Measurements from ENCODE around the gene PPAN.

PPAN gene

DNA sequence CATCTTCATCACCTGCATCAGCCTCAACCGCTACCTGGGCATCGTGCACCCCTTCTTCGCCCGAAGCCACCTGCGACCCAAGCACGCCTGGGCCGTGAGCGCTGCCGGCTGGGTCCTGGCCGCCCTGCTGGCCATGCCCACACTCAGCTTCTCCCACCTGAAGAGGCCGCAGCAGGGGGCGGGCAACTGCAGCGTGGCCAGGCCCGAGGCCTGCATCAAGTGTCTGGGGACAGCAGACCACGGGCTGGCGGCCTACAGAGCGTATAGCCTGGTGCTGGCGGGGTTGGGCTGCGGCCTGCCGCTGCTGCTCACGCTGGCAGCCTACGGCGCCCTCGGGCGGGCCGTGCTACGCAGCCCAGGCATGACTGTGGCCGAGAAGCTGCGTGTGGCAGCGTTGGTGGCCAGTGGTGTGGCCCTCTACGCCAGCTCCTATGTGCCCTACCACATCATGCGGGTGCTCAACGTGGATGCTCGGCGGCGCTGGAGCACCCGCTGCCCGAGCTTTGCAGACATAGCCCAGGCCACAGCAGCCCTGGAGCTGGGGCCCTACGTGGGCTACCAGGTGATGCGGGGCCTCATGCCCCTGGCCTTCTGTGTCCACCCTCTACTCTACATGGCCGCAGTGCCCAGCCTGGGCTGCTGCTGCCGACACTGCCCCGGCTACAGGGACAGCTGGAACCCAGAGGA lies 7.9 kb downstream of the PPAN start:
- DNase-seq, result no peak

DNA sequence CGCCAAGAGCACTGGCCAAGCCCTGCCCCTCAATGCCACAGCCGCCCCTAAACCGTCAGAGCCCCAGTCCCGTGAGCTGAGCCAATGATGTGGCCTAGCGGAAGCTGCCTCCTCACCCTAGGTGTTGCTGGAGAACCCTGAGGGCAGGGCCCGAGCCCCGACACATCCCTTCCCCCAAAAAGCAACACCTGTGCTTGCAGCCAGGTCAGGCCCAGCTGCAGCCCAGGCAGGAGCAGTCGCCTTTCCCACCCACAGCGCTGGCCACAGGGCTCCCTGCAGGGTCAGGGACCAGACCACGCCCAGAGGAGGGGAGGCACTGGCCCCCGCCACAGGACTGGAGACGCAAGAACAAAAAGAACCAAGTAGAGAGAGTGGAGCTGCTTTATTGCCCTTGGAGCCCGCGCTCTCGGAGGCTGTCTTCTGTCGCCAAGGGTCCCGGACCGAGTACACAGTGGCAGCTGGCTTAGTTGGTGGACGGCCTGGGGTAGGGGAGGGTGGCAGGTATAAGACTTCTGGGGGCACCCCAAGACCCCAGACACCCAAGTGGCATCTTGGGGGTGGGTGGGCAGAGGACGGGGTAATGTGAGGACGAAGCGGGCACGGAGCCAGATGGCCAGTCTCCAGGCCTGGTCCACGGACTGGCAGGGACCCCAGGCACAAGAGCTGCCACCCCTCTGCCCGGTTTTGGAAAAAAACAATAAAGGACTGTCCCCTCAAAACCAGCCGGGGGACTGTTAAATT lies 8.7 kb downstream of the PPAN start:
- DNase-seq, result no peak

DNA sequence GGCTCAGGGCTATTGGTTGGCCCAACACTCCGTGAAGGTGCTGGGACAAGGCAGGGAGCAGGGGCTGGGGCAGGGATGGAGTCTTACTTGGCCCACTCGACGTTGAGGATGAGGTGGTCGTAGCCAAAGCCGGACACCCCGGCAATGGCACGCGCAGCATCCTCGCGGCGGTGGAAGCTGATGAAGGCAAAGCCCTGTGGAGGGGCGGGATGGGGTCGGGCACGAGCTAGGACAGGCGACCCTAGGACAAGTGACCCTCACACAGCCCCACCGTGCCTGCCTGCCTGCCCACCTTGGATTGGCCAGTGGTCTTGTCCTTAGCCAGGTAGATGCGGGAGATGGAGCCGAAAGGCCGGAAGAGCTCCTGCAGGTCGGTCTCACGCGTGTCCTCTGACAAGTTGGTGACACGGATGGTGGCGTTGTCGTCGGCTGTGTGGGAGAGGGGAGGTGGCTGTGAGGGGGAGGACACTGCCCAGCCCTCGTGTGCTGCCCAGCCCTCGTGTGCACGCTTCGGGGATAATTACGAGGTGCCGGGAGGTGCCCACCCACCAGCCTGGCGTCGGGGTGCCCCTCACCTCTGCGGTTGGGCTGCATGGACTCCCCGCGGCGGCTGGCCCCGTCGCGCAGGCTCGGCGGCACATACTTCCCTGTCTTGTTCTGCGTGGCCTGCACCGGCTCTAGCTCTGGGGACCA lies 9.4 kb downstream of the PPAN start:
- DNase-seq, result no peak

DNA sequence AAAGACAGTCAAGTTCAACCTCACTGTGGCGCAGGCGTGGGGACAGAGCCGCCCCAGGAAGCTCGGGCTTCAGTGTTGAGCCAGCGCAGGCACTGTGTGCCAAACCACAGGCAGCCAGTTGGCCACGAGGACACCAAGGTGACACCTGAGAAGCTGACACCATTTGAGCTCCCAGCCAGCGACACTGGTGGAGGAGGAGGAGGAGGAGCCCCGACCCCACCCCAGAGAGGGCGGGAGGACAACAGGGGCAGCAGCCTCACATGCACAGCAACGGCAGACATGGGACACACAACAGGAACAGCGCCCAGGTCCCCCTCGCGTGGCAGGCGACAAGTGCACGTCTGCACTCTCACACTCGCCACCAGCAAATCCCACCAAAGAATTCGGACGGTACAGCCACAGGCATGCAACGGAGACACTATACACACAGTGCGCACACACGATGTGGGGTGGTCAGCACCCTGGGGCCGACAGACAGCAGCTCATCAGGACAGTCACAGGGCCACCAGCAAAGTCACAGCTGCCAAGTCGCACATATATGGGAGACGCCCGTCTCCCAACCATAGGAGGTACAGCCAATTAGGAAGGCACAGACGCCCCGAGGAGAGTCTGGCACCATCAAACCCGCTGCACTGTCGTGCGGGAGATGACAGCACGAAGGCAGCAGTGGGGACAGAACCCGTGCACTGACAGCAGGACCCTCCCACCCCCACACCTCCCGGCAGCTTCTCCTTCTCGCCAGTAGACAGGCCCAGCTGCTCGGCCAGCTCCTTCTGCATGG lies 10.1 kb downstream of the PPAN start:
- no peak for DNase-seq

DNA sequence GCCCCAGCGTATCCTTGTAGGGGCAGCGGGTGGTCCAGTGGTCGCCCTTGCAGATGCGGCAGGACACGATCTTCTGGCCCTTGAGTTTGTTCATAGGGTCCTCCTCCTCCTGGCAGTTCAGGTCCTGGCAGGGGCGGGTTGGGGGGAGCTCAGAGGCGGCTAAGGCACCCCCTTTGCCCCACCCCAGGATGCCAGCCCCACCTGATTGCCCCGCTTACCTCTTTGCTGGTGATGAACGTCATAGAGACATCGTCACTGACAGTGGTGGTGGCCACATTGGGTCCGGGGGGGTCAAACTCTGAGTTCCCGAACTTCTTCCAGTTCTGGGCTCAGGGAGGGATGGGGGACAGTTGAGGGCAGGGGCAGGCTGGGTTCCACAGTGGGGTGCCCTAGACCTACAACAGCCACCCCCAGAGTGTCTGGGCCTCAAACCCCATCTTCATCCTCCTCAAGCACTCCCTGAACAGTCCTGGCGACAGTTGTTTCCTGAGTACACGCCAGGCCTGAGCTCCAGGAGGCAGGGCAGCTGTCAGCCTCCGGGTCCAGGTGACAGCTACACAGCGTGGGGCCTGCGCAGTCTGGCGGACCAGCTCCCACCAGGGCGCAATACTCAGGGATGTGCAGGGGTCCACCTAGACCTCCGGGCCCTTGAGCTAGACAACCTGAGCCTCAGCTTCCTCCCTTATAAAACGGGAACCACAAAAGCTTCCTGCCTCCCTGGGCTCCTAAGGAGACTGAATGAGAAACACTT lies 10.9 kb downstream of the PPAN start:
- DNase-seq, result no peak

DNA sequence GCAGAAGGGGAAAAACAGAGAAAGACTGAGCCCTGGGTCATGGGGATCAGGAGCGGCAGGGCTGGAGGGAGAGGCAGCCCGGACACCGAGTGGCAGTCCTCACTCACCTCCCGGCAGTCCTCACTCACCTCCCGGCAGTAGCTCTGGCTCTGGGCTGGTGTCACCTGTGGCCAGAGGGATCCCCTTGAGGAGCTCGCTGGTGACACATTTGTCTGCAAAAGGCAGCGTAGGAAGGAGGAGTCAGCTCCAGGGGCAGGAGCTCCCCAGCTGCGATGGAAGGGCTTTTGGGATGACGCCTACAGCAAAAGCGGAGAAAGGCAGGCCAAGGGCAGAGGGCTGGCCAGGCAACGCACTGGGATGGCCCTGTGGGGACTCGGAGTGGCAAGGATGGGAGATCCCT lies 12.8 kb downstream of the PPAN start:
- DNase-seq, result no peak

DNA sequence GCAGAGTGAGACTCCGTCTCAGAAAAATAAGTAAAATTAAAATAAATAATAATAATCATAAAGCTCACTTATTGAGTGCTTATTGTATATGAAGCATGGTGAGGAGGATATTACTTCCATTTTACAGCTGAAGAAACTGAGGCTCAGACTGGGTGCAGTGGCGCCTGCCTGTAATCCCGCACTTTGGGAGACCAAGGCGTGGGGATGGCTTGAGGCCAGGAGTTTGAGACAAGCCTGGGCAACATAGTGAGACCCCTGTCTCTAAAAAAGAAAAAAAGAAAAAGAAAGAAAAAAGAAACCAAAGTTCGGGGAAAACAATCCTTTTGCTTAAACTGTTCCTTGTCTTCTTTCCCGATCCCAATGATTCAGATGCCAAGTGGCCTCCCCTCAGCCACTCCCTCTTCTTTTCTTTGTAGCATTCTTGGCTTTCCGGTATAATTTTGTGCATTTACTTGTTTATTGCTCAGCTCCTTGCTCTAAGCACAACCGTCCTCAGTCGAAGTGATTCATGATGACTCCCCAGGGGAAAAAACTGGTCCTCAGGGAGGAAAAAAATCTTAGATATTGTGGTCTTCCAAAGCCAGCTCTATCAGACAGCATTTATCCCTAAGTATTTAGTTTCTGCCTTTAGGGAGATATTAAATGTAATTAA lies 14.5 kb downstream of the PPAN start:
- DNase-seq, result peak; percentile 80

DNA sequence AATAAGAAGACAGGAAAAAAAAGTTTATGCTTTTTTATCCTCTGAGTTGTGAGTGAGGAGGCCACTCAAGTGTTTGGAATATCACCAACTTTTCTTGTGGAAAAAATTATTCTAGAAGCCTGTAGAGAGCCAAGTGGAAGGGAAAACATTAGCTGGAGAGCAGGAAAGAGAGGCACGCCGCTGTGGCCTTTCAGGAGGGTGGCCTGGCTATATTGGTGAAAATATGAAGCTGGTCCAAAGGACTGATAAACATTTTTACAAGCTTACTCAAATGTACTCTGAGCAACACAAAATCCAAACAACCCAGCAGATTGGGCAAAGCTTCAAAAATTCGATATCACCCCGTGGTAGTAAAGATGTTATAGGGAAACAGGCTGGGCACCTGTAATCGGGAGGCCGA lies 15.9 kb downstream of the PPAN start:
- DNase-seq, result peak; percentile 11

DNA sequence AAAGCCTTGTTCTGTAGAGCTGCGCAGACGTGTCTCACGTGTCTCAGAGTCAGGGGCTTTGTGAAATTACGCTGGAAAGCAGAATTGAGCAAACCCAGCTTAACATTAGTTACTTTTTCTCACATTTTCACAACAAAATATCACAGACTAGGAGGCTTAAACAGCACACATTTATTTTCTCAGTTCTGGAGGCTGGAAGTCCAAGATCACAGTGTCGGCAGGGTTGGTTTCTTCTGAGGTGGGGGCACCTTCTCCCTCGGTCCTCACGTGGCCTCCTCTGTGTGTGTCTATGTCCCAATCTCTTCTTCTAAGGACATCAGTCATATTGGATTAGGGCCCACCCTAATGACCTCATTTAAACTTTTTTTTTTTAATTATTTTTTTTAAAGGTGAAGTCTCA lies 18.3 kb downstream of the PPAN start:
- DNase-seq, result no peak

DNA sequence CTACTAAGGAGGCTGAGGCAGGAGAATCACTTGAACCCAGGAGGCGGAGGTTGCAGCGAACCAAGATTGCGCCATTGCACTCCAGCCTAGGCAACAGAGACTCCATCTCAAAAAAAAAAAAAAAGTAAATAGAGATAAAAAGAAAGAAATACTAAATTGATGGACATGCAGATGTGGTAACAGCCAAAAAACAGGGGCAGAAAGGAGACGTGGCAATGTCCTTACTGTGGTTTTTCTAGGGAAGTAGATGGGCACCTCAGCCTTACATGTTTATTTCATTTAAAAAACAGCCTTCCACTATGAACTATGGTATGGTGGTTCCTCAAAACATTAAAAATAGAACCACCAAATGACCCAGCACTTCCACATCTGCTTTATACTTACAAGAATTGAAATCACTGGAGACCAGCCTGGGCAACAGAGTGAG lies 20.1 kb downstream of the PPAN start:
- no peak for DNase-seq

DNA sequence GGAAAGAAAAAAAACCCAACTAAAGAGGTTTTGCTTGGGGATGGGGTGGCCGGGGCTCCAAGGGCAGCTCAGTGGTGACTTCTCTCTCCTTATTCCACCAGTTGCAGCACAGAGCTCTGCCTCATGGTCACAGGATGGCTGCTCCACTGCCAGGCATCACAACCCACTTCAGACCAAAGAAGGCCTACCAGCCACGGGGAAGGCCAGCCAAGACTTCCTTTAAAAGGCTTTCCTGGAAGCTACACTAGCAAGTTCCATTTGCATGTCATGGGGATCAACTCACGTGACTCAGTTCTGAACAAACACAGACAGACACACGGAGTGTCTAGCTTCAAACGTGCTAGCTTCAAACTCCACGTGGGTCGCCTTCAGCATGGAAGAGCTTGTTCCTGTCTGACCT lies 26.7 kb downstream of the PPAN start:
- no peak for DNase-seq

DNA sequence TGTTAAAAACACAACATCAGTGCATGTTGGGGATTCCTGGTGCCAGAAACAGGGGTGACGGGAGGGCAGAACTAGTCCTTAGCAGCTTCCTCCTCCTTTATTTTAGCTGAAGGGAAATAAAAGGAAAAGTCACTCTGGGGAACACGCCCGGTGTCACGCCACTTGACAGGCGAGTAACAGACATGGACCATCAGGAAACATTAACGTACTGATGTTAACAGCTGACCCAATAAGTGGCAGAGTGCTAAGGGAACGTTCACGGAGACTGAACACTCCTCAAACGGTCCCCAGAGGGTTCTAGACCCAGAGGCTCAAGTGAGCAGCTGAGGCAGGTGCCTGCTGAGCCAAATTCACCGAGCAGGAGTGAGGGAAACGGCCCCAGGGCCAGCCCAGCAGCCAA lies 27.4 kb downstream of the PPAN start:
- no peak for DNase-seq

DNA sequence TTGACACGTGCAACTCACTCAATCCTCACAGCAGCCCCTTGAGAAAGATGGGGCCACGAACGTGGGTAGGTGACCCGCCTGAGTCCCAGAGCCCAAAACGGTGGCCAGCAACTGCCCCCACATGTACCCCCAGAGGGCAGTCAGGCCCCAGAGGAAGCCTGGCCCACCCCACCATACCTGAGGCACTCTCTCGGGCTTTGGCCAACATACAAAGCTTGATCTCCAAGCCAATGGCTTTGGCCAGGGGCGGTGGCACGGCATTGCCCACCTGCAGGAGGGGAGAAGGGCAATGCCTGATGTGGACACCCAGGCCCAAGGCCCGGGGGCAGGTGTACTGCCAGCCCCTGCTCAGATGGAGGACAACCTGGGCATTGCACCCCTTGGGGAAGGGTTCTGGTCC lies 27.9 kb downstream of the PPAN start:
- DNase-seq, result no peak

DNA sequence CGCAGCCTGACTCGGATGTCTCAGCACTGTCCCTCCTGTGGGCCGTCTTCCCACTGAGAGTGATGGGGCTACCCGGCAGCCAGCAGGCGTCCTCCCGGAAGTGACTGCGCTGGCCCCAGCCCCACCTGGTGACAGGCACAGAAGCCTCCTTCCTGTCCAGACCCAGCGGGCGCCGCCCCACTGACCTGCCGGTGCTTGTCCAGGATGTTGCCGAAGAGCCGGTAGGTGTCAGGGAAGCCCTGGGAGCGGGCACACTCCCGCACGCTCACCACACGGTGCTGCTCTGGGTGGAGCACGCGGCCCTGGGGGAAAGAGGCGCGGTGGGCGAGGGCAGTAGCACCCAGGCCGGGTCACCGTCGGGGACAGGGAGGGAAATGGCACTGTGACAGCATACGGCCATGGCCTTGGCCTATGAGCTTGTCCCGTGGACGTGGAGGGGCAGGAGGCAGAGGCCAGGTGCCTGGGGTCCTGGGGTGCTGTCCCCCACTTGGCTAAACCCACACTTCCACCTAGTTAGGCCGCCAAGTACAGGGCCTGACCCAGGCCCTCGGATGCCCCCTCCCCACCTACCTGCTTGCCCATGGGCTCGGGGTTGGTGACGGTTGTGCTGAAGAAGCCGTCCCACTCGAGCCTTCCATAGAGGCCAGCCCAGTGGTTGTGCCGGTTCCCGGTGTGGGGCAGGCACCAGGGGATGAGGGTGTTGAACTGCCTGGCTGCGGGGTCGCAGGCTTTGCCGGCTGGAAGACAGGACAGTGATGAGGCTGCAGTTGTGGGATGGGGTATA lies 29.6 kb downstream of the PPAN start:
- DNase-seq, result no peak

DNA sequence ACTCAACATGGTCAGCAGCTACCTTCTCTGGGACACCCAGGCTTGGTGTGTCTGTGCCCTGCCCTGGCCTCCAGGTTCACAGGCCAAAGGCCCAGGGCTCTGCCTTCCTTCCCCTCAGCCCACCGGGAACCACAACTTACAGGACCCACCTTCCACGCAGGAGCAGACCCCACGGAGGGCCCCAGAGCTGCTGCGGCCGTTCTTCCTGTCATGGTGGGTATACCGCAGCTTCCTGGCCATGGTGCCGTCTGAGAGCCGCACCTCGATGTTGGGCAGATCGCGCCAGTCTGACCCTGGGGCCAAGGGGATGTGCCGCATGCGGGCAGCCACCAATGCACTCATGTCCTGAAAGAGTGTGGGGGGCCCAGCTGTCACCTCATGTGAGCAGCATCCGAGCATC lies 30.8 kb downstream of the PPAN start:
- DNase-seq, result no peak

DNA sequence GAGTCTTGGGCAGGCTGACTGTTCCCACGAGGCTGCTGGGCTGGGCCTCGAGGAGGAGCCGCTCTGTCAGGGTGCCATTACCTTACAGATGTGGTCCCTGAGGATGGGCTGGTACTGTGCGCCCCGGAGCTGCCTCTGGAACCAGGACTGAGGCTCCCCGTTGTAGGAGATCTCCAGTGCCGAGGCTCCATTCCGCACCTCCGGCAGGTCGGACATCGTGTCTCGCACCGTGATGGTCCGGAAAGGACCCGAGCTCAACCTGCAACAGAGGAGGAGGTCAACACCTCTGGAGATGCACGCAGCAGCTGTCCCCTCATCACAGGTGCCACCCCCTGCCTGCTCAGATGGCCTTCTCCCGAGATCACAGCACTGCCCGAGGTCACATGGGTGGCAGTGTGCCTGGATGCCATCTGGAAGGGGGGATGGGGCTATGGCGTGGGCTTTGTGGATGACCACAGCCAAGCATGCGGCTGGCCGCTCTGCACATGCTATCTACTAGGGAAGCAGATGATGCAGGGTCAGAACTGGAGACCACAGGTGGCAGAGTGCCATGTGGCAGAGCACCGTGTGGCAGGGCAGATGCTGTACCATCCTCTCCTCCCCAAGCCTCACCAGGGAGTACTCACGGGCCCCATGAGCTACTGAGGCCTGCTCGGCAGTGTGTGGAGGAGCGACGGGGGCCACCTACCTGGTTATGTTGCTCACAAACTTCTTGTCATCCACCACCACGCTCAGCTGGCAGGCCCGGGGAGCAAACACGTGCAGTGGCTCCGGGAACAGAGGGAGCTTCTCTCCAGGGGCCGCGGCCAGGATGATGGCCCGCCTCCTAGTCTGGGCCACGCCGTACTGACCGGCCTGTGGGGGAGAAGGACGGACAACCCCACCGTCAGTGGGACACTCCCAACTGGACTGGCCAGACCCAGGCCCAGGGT lies 31.9 kb downstream of the PPAN start:
- DNase-seq, result no peak

DNA sequence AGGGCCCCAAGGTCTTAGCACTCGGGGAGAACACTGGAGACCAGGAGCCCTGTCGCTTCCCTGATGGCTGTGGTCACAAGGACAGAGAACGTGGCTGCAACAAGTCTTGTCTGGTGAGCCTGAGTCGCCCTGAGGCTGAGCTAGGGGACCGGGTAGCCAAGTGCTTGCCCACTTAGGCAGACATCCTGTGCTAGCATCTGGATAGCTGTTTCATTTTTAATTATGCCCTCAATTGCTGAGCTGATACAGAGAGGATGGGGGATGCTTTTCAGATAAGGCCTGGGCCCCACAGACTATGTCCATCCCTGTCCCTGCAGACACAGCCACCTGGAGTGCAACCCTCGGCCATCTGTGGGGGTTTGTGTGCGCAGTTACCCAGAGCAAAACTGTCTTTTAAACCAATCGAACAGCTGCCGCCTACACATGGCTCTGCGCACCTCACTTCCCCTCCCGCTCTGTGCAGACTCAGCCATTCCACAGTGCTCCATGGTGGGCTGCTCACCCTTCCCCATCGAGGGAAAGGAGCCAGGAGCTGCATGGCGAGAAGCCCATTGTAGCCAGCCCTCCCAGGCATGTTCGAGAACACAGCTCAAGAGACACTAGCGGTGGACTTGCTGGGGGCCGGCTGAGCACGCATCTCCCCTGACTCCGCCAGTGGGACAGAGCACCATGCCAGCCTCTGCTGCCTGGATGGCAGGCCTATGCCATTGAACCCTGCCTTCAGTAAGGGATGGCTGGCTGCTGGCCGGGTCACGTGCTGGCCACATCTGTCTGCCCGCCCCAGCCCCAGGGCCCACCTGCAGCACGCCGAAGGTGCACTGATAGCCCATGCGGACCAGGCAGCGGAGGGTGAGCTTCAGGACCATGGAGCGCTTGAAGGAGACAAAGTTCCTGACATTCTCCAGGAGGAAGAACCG lies 33.0 kb downstream of the PPAN start:
- DNase-seq, result no peak

DNA sequence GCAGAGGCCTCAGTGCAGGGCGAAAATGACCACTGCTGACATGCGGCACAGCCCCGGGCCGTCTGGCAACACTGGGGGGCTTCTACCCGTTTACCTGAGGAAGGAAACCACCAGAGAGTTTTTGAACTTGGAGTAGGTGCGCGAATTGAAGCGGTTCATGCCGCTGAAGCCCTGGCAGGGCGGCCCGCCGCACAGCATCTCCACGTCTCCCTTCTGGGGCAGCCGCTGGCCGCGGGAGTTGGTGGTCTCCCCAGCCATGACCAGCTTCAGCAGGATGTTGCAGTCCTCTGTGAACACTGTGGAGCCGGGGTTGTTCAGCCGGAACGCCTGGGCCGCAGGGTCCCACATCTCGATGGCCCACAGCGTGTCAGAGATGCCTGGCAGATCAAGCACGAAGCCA lies 33.8 kb downstream of the PPAN start:
- DNase-seq, result no peak

DNA sequence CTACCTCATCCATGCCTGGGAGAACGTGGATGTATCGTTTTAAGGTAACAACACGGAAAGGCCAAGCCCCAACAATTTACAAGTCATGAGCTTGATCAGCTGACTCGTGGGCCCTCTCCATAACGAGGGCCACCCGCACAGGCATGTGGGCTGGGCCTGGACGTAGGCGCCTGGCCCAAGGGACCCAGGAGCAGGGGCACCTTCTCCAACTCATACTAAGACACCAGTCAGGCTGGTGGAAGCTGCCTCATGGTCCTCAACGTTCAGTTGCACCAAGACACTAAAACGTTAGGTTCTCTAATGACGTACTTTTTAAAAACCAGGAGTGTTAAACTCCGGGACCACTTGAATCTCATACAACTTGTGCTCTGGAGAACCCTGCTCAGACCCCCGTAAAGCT lies 35.3 kb downstream of the PPAN start:
- no peak for DNase-seq

Data from fibroblast of upper back skin (primary cell).